HL-60 (cell line): ENCODE measurements around the gene CSTF3.
"Not testable (repeated sequence)": the region's sequence is repeated elsewhere in the genome, so short reads cannot be mapped to it uniquely, and the experiment has no call there.

Experiments
- DNase-seq, 2 experiments: peaks; one replicate each; pipeline ENCODE4 v3.0.0-alpha.2; 2010 to 2020; ENCODE audit warnings: low read depth in 1 of 2, low spot score in 1 of 2
- H3K27ac ChIP-seq: fragments of 250-450 bp; sonication (Bioruptor Pico); replicated peaks from 2 replicates; pipeline ENCODE4 v1.5.1; 2020; ENCODE audit warnings: mild to moderate bottlenecking, moderate library complexity
- H3K27me3 ChIP-seq: fragments of 250-450 bp; sonication (Bioruptor Pico); 2 replicates; pipeline ENCODE4 v1.5.1; 2021; ENCODE audit warnings: mild to moderate bottlenecking, moderate library complexity; ENCODE audit not compliant: insufficient read depth, poor library complexity, severe bottlenecking
- H3K4me3 ChIP-seq: replicated peaks from 2 replicates; pipeline ENCODE4 v1.5.1; 2011; ENCODE audit warnings: mild to moderate bottlenecking, control low read depth, low read length; ENCODE audit not compliant: insufficient read depth
- GABPA ChIP-seq: IDR thresholded peaks from 2 replicates; pipeline ENCODE4 v1.6.1; 2012; ENCODE audit warnings: low read depth
- POLR2AphosphoS5 ChIP-seq: IDR thresholded peaks from 2 replicates; pipeline ENCODE4 v1.6.1; 2012; ENCODE audit warnings: low read depth
- SPI1 ChIP-seq: IDR thresholded peaks from 2 replicates; pipeline ENCODE4 v1.6.1; 2012; ENCODE audit warnings: low read depth, mild to moderate bottlenecking, borderline replicate concordance
- TF ChIP-seq, protein P1 (sequence below): IDR thresholded peaks from one replicate; pipeline ENCODE4 v1.5.1; 2011; ENCODE audit warnings: low read length, control low read depth, inconsistent platforms; ENCODE audit not compliant: insufficient read depth
- TF ChIP-seq, protein P2 (sequence below): IDR thresholded peaks from 2 replicates; pipeline ENCODE4 v1.6.1; 2012; ENCODE audit warnings: low read depth; ENCODE audit not compliant: insufficient replicate concordance

The CSTF3 gene

DNA sequence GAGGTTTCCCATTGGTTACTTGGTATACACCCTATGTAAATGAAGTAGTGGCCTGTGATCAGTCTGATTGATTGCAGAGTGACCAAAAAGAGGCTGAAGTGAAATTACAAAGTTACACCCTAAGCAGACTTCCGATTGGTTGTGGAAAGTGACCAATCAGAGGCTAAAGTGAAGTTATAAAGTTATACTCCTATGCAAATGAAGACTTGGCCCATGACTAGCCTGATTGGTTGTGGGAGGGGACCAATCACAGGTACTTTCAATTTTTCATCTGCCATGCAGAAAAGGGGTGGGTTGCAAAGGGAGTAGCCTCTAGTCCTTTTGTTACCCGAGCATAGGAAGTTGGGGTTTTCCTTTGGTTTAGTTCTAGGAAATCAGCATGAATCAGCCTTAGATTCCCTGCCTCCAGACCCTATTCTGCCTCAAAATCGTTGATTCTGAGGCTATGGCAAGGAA, 18.1 kb upstream of the CSTF3 start:
- no peak for DNase-seq
- no peak overlapping the region for H3K4me3 ChIP-seq
- no peak overlapping the region for H3K27ac ChIP-seq
- TF ChIP-seq POLR2AphosphoS5 (no peak), SPI1 (no peak), GABPA (no peak)
- TF ChIP-seq, protein P1, sequence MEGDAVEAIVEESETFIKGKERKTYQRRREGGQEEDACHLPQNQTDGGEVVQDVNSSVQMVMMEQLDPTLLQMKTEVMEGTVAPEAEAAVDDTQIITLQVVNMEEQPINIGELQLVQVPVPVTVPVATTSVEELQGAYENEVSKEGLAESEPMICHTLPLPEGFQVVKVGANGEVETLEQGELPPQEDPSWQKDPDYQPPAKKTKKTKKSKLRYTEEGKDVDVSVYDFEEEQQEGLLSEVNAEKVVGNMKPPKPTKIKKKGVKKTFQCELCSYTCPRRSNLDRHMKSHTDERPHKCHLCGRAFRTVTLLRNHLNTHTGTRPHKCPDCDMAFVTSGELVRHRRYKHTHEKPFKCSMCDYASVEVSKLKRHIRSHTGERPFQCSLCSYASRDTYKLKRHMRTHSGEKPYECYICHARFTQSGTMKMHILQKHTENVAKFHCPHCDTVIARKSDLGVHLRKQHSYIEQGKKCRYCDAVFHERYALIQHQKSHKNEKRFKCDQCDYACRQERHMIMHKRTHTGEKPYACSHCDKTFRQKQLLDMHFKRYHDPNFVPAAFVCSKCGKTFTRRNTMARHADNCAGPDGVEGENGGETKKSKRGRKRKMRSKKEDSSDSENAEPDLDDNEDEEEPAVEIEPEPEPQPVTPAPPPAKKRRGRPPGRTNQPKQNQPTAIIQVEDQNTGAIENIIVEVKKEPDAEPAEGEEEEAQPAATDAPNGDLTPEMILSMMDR, result no peak
- TF ChIP-seq, protein P2, sequence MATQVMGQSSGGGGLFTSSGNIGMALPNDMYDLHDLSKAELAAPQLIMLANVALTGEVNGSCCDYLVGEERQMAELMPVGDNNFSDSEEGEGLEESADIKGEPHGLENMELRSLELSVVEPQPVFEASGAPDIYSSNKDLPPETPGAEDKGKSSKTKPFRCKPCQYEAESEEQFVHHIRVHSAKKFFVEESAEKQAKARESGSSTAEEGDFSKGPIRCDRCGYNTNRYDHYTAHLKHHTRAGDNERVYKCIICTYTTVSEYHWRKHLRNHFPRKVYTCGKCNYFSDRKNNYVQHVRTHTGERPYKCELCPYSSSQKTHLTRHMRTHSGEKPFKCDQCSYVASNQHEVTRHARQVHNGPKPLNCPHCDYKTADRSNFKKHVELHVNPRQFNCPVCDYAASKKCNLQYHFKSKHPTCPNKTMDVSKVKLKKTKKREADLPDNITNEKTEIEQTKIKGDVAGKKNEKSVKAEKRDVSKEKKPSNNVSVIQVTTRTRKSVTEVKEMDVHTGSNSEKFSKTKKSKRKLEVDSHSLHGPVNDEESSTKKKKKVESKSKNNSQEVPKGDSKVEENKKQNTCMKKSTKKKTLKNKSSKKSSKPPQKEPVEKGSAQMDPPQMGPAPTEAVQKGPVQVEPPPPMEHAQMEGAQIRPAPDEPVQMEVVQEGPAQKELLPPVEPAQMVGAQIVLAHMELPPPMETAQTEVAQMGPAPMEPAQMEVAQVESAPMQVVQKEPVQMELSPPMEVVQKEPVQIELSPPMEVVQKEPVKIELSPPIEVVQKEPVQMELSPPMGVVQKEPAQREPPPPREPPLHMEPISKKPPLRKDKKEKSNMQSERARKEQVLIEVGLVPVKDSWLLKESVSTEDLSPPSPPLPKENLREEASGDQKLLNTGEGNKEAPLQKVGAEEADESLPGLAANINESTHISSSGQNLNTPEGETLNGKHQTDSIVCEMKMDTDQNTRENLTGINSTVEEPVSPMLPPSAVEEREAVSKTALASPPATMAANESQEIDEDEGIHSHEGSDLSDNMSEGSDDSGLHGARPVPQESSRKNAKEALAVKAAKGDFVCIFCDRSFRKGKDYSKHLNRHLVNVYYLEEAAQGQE, result no peak
- no peaks in the 10 kb centered on the region for H3K27me3 ChIP-seq

DNA sequence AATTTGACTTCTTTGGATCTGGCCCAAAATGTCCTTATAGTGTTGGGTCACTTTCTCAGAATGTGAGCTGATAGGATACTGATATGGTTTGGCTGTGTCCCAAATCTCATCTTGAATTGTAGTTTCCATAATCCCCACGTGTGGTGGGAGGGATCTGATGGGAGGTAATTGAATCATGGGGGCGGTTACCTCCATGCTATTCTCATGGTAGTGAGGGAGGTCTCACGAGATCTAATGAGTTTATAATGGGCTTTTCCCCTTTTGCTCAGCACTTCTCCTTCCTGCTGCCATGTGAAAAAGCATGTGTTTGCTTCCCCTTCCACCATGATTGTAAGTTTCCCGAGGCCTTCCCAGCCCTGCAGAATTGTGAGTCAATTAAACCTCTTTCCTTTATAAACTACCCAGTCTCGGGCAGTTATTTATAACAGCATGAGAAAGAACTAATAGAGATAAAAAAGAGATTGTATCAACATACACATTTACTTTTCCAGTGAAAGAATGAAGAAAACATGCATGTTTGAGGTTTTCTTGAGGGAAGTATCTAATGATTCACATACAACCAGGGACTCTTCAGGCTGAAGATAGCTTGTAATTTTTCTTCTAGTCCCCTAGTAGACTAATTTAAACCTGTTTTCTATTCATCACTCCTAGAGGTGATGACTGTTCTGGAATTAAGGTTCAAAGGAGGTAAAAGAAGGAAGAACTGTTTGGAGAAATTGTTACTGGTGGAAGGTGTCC, 17.3 kb upstream of the CSTF3 start:
- TF ChIP-seq, protein P1, result no peak
- TF ChIP-seq SPI1, result peak; percentile 67; the same call in 1 of the 2 replicates
- H3K27me3 ChIP-seq, result no peaks in the 10 kb centered on the region
- DNase-seq, result no peak
- no peak overlapping the region for H3K27ac ChIP-seq
- no peak overlapping the region for H3K4me3 ChIP-seq

DNA sequence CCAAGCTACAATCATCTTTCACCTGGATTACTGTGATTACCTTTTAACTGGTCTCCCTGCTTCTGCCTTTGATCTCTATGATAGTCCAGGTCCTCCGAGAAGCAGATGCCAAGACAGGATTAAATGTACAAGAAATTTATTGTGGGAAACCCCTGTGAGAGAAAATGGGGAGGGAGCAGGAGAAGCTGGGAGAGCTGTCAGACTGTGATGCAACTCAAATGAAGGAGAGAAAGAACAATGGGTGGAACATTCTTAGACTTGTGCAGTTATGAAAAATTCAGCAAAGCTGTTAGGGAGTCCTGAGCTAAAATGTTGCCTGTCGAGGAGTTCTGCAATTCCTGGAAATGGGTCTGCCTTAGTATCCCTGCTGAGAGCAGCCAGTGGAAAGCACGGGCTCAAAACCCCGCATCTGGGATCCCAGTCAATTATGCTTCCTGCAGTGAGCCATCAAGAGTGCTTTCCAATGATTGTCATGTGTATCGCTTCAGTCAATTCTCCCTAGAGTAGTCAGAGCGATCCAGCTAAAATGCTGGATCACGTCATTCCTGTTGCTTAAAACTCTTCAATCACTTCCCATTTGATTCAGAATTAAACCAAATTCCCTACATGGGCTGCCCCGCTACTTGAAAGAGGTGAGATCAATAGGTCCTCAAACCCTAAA, 16.5 kb upstream of the CSTF3 start:
- no peak for DNase-seq
- Histone ChIP-seq H3K27me3 (no peaks in the 10 kb centered on the region), H3K4me3 (no peak overlapping the region), H3K27ac (no peak overlapping the region)
- TF ChIP-seq, protein P1, result no peak
- TF ChIP-seq GABPA (no peak), POLR2AphosphoS5 (no peak), SPI1 (no peak)
- TF ChIP-seq, protein P2, result no peak

DNA sequence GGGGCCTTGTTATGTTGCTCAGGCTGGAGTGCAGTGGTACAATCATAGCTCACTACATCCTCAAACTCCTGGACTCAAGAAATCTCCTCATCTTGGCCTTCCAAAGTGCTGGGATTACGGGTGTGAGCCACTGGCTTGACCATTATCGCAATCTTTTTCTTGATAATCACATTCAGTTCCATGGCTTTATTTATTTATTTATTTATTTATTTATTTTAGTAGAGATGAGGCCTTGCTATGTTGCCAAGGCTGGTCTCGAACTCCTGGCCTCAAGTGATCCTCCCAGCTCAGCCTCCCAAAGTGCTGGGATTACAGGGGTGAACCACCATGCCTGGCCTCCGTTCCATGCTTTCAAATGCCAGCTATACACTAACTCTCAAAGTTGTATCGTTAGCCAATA, 15.5 kb upstream of the CSTF3 start:
- not testable (repeated sequence) for H3K4me3 ChIP-seq, DNase-seq, H3K27me3 ChIP-seq, H3K27ac ChIP-seq
